PC-9 (cell line): ENCODE data around the gene ATP1A4. TPM values are rescaled to one million over a fixed set of nuclear protein-coding genes. Genes with fewer than 3 reads are reported as not detected.

Source experiments
- BruUV-seq: library from RNA; stranded (reverse); fragments of 400-500 nt; replicated peaks from 2 replicates; lab custom pipeline; 2021; lab: Mats Ljungman, UMichigan
- CTCF ChIA-PET: fragments of 300-600 bp; sonication (Branson Sonifier 250); formaldehyde crosslinking; loops from one replicate; lab custom pipeline; 2022; ENCODE audit warnings: antibody characterized with exemption; lab: Charles Lee
- POLR2A ChIA-PET: fragments of 300-600 bp; sonication (Branson Sonifier 250); formaldehyde crosslinking; loops from one replicate; lab custom pipeline; 2022; ENCODE audit warnings: antibody characterized with exemption; ENCODE audit not compliant: unreplicated experiment; lab: Charles Lee
- DNase-seq, 2 experiments: peaks; one replicate each; pipeline versions ENCODE4 v3.0.0 to v3.0.0-alpha.2; 2015 to 2022; ENCODE audit warnings: mixed read lengths in 1 of 2
- H2AFZ ChIP-seq: fragments of 200-600 bp; sonication (generic); 2 replicates; pipeline ENCODE4 v1.8.1; 2017; ENCODE audit warnings: antibody characterized with exemption
- H3F3A ChIP-seq: fragments of 200-600 bp; sonication (generic); 2 replicates; pipeline ENCODE4 v1.8.1; 2017; ENCODE audit warnings: antibody characterized with exemption, mild to moderate bottlenecking, low read depth; ENCODE audit not compliant: insufficient read depth
- H3K27ac ChIP-seq: fragments of 200-600 bp; sonication (generic); 2 replicates; pipeline ENCODE4 v1.6.1; 2016; ENCODE audit warnings: mixed run types
- H3K27me3 ChIP-seq: fragments of 200-600 bp; sonication (generic); 2 replicates; pipeline ENCODE4 v1.6.1; 2016; ENCODE audit warnings: low read depth, mixed run types; ENCODE audit not compliant: insufficient read depth
- H3K36me3 ChIP-seq: fragments of 200-600 bp; sonication (generic); 2 replicates; pipeline ENCODE4 v1.6.1; 2016; ENCODE audit warnings: low read depth, mixed run types
- H3K4me1 ChIP-seq: fragments of 200-600 bp; sonication (generic); replicated peaks from 2 replicates; pipeline ENCODE4 v1.6.1; 2016; ENCODE audit warnings: mixed run types; ENCODE audit not compliant: insufficient read depth
- H3K4me2 ChIP-seq: fragments of 200-600 bp; sonication (generic); 2 replicates; pipeline ENCODE4 v1.6.1; 2017; ENCODE audit warnings: mixed run types
- H3K4me3 ChIP-seq: fragments of 200-600 bp; sonication (generic); 2 replicates; pipeline ENCODE4 v1.6.1; 2016; ENCODE audit warnings: mixed run types
- H3K79me2 ChIP-seq: fragments of 200-600 bp; sonication (generic); 2 replicates; pipeline ENCODE4 v1.6.1; 2017; ENCODE audit warnings: low read depth, mixed run types
- H3K9me2 ChIP-seq: fragments of 200-600 bp; sonication (generic); 2 replicates; pipeline ENCODE4 v1.8.1; 2017; ENCODE audit warnings: mild to moderate bottlenecking; ENCODE audit not compliant: insufficient read depth
- H3K9me3 ChIP-seq: fragments of 200-600 bp; sonication (generic); 2 replicates; pipeline ENCODE4 v1.8.1; 2016; ENCODE audit warnings: low read depth; ENCODE audit not compliant: insufficient read depth
- H4K20me1 ChIP-seq: fragments of 200-600 bp; sonication (generic); 2 replicates; pipeline ENCODE4 v1.8.1; 2017; ENCODE audit not compliant: insufficient read depth
- CTCF ChIP-seq: fragments of 200-600 bp; sonication (generic); conservative IDR thresholded peaks from 2 replicates; pipeline ENCODE4 v1.6.1; 2017; ENCODE audit warnings: mixed run types, antibody characterized with exemption, mild to moderate bottlenecking, moderate library complexity
- EZH2 ChIP-seq: fragments of 200-600 bp; sonication (generic); IDR thresholded peaks from 2 replicates; pipeline ENCODE4 v1.8.0; 2017; ENCODE audit warnings: antibody characterized with exemption, low read depth
- intact Hi-C: fragments of 100-400 bp; cut with micrococcal nuclease; formaldehyde crosslinking; loops from one replicate; pipeline ENCODE4 v1.10.0; 2022; ENCODE audit not compliant: unreplicated experiment
- total RNA-seq: library from RNA; stranded (reverse); gene quantifications from 2 replicates; pipeline ENCODE4 v1.2.3, GENCODE V29; 2021

ATP1A4 gene
- total RNA-seq, 1 experiment from 2014 or later, result not detected

DNA sequence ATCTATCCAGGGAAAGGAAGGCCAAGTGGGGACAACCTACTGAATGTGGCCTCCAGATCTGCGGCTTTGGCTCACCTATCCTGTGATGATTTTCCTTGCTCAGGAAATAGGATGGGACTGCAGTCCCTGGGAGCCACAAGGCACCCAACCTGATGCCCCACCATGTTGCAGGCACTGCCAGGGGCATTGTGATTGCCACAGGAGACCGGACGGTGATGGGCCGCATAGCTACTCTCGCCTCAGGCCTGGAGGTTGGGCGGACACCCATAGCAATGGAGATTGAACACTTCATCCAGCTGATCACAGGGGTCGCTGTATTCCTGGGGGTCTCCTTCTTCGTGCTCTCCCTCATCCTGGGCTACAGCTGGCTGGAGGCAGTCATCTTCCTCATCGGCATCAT, 24.0 kb upstream of the ATP1A4 start:
- H3K27me3 ChIP-seq, result no peaks in the 10 kb centered on the region
- no peak for DNase-seq
- H3K79me2 ChIP-seq, result no peaks in the 10 kb centered on the region
- intact Hi-C loops, result no loop called here
- no peak overlapping the region for H2AFZ ChIP-seq
- ChIA-PET CTCF (interaction anchor here (0.6 kb wide), 1 partner anchor 81 kb away, joined by 3 read pairs; no protein-coding TSS in a partner anchor), POLR2A (interaction anchor here (0.6 kb wide), 2 partner anchors 18 to 39 kb away, joined by 3 to 5 read pairs; no protein-coding TSS in a partner anchor)
- H3K4me3 ChIP-seq, result no peak overlapping the region
- H3K4me1 ChIP-seq, result peaks cover 62% of the 10 kb centered on the region
- no TSS peak for BruUV-seq
- no peaks in the 10 kb centered on the region for H3K36me3 ChIP-seq
- H3K27ac ChIP-seq, result no peak overlapping the region
- no peak for TF ChIP-seq CTCF
- H3K4me2 ChIP-seq, result no peak overlapping the region
- no peaks in the 10 kb centered on the region for H3K9me2 ChIP-seq
- no peaks in the 10 kb centered on the region for H3K9me3 ChIP-seq
- H3F3A ChIP-seq, result peaks cover 19% of the 10 kb centered on the region; the same call in 1 of the 2 replicates
- H4K20me1 ChIP-seq, result no peaks in the 10 kb centered on the region

DNA sequence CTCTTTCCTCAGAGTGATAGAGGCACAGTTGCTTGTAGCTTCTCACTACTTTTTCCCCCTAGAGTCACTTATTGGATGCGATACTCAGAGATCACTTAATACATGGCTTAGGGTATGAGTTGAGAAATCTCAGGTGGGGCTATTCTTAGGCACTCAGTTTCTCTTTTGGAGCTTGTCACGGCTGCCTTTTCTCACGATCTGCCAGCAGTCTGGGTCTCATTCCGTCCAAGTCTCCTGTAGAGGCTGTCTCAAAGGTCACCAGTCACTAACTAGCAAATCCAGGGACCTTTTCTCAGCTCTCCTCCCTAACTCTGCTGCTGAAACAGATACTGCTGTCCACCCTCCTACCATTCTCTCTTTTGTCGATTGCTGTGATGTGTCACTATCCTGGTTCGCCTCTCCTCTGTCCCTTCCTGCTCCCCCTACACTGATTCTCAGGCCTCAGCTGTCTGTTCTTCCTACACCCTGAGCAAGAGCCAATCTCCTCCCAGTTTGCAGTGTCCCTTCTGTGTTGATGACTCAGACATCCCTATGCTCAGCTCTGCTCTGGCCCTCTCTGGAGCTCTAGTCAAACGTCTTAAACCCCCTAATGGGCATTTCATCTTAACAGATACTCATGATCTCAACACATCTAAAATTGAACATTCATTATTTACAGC, 23.4 kb upstream of the ATP1A4 start:
- DNase-seq, result peak in 1 of 2 experiments; percentile 9
- intact Hi-C loops, result no loop called here
- Histone ChIP-seq H2AFZ (0 out of 2 replicates have a peak overlapping the region, but pooled peaks have one; percentile 48), H3K79me2 (no peaks in the 10 kb centered on the region), H3K36me3 (no peaks in the 10 kb centered on the region), H3K9me3 (no peaks in the 10 kb centered on the region), H3K27ac (no peak overlapping the region), H4K20me1 (no peaks in the 10 kb centered on the region), H3K4me3 (no peak overlapping the region), H3K4me2 (peak overlapping the region; percentile 7; the same call in 1 of the 2 replicates), H3K9me2 (no peaks in the 10 kb centered on the region), H3K4me1 (peaks cover 62% of the 10 kb centered on the region), H3K27me3 (no peaks in the 10 kb centered on the region), H3F3A (peaks cover 19% of the 10 kb centered on the region; the same call in 1 of the 2 replicates)
- ChIA-PET CTCF (interaction anchor here (0.6 kb wide), 1 partner anchor 82 kb away, joined by 3 read pairs; no protein-coding TSS in a partner anchor), POLR2A (interaction anchor here (0.6 kb wide), 3 partner anchors 18 to 1030 kb away, joined by 3 to 5 read pairs (median 3); no protein-coding TSS in a partner anchor)
- no TSS peak for BruUV-seq
- no peak for TF ChIP-seq EZH2
- no peak for TF ChIP-seq CTCF

DNA sequence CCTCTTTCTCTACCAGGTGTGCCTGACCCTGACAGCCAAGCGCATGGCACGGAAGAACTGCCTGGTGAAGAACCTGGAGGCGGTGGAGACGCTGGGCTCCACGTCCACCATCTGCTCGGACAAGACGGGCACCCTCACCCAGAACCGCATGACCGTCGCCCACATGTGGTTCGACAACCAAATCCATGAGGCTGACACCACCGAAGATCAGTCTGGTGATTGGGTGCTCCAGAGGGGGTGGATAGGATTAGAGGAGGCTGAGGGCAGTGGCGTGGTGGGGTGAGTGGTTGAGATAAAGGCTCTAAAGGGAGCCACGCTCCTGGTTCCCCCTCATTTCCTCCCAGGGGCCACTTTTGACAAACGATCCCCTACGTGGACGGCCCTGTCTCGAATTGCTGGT, 22.8 kb upstream of the ATP1A4 start:
- H2AFZ ChIP-seq, result no peak overlapping the region
- peaks cover 59% of the 10 kb centered on the region for H3K4me1 ChIP-seq
- no peaks in the 10 kb centered on the region for H3K36me3 ChIP-seq
- no TSS peak for BruUV-seq
- H3K9me3 ChIP-seq, result no peaks in the 10 kb centered on the region
- no peak for TF ChIP-seq EZH2
- no peak for TF ChIP-seq CTCF
- H3F3A ChIP-seq, result peaks cover 19% of the 10 kb centered on the region; the same call in 1 of the 2 replicates
- H3K27ac ChIP-seq, result no peak overlapping the region
- no peak overlapping the region for H3K4me2 ChIP-seq
- no peak for DNase-seq
- ChIA-PET POLR2A (no interaction called here), CTCF (no interaction called here)
- intact Hi-C loops, result no loop called here
- H3K27me3 ChIP-seq, result no peaks in the 10 kb centered on the region
- H3K4me3 ChIP-seq, result no peak overlapping the region
- no peaks in the 10 kb centered on the region for H3K79me2 ChIP-seq
- no peaks in the 10 kb centered on the region for H4K20me1 ChIP-seq
- no peaks in the 10 kb centered on the region for H3K9me2 ChIP-seq
